Heart left ventricle (tissue), 13 donors: ENCODE results near the gene SALL3.

Experiments
- CTCF ChIP-seq, 12 donors: fragments of 200-600 bp; sonication (generic) in 4 of 12; IDR thresholded peaks; one replicate each; pipeline versions ENCODE4 v1.5.0 to v1.8.0; 2018 to 2022; ENCODE audit warnings: antibody characterized with exemption in 12 of 12, mild to moderate bottlenecking in 5 of 12
- POLR2A ChIP-seq, 2 donors: fragments of 450-650 bp; IDR thresholded peaks; one replicate each; pipeline ENCODE4 v1.6.1; 2017; ENCODE audit warnings: antibody characterized with exemption in 2 of 2, mild to moderate bottlenecking in 2 of 2, moderate library complexity in 2 of 2
- donor health status: ischemic (EF 13 %, LVEDD 7.1; RV severe dilation, severe dysfunction).
- donor health status: DM: no; HTN: yes; CAD: no.
- donor health status: DM: no; HTN: no; CAD: no.
- donor health status: ischemic (EF 25% LVEDD 6.9; RV normal size, moderate dysfunction).
- donor health status: ischemic (EF 25% LVEDD 5.7; RV mildly dilated, moderate dysfunction).
- donor health status: ischemic (EF 35%, LVEDD 5.7; RV mildly dilated, moderate dysfunction).
- donor health status: nonischemic (EF 11% LVEDD 7.7; RV severe dilation, severe dysfunction).
- donor health status: DM: yes; HTN: yes; CAD: no.
- donor health status: PGD.
- donor health status: ischemic (EF 29% LVEDD 5.4; RV normal size, mild dysfunction).
- donor health status: nonischemic (EF 23%, LVEDD 6.1; RV moderate dilation, normal function).

GRCh38 chr18:78955051-78955450 lies 24.6 kb upstream of the SALL3 start:
- TF ChIP-seq CTCF (IDR thresholded peaks at IDR 0.05): no peak
- TF ChIP-seq POLR2A (IDR thresholded peaks at IDR 0.05): no peak
